Measurements from ENCODE around the gene ZNF507.

Gene ZNF507

GRCh38 chr19:32345261-32346207 lies at the start of gene ZNF507:
ZNF507 (plus strand) TSS chr19:32345610; CDS start chr19:32352831, 7,221 bp downstream.
- ATAC-seq (peak; percentile 89), DNase-seq (peak; percentile 84)
- H3K27me3 Mint-ChIP-seq = no peaks in the 10 kb centered on the region
- peaks cover 22% of the 10 kb centered on the region for H3K4me1 Mint-ChIP-seq
- H3K4me3 Mint-ChIP-seq = peak within 1 kb of the TSS; percentile 96 to 98
- no peaks in the 10 kb centered on the region for H3K9me3 Mint-ChIP-seq
- H3K27ac Mint-ChIP-seq = peak within 1 kb of the TSS; percentile 98 to 99

GRCh38 chr19:32296694-32297093 lies 48.7 kb upstream of the ZNF507 start:
- no peak for ATAC-seq
- Mint-ChIP-seq H3K9me3 (peaks cover 0 to 4% of the 10 kb centered on the region in 2 donors), H3K4me1 (no peaks in the 10 kb centered on the region), H3K4me3 (no peak overlapping the region), H3K27me3 (no peaks in the 10 kb centered on the region), H3K27ac (no peak overlapping the region)
- DNase-seq = no peak

GRCh38 chr19:32302778-32303177 lies 42.6 kb upstream of the ZNF507 start:
- H3K9me3 Mint-ChIP-seq = peaks cover 15 to 22% of the 10 kb centered on the region in 2 donors
- no peak for ATAC-seq
- H3K4me1 Mint-ChIP-seq = no peaks in the 10 kb centered on the region
- no peak overlapping the region for H3K27ac Mint-ChIP-seq
- no peak for DNase-seq
- H3K4me3 Mint-ChIP-seq = no peak overlapping the region
- H3K27me3 Mint-ChIP-seq = peaks cover 17% of the 10 kb centered on the region

- Mint-ChIP-seq H3K4me1 (no peaks in the 10 kb centered on the region), H3K4me3 (no peak overlapping the region), H3K27me3 (peaks cover 21% of the 10 kb centered on the region), H3K27ac (no peak overlapping the region), H3K9me3 (peaks cover 15 to 22% of the 10 kb centered on the region in 2 donors)
- DNase-seq (no peak), ATAC-seq (no peak)
Observed at GRCh38 chr19:32303193-32303592, 42.2 kb upstream of the ZNF507 start.

- Mint-ChIP-seq H3K4me1 (no peaks in the 10 kb centered on the region), H3K27me3 (peaks cover 51% of the 10 kb centered on the region), H3K4me3 (no peak overlapping the region), H3K27ac (no peak overlapping the region), H3K9me3 (peaks cover 11 to 22% of the 10 kb centered on the region in 2 donors)
- ATAC-seq = no peak
- DNase-seq = no peak
Observed at GRCh38 chr19:32307591-32307990, 37.8 kb upstream of the ZNF507 start.

- Mint-ChIP-seq H3K27ac (no peak overlapping the region), H3K4me1 (no peaks in the 10 kb centered on the region), H3K27me3 (peaks cover 44% of the 10 kb centered on the region), H3K4me3 (no peak overlapping the region), H3K9me3 (peaks cover 4 to 14% of the 10 kb centered on the region in 2 donors)
- DNase-seq (no peak), ATAC-seq (no peak)
Observed at GRCh38 chr19:32308431-32309077, 36.9 kb upstream of the ZNF507 start.

GRCh38 chr19:32309711-32310390 lies 35.6 kb upstream of the ZNF507 start:
- Mint-ChIP-seq H3K4me3 (no peak overlapping the region), H3K9me3 (peaks cover 0 to under 1% of the 10 kb centered on the region in 2 donors), H3K27ac (no peak overlapping the region), H3K4me1 (no peaks in the 10 kb centered on the region), H3K27me3 (peaks cover 40% of the 10 kb centered on the region)
- ATAC-seq = no peak
- DNase-seq = no peak

GRCh38 chr19:32311371-32311770 lies 34.0 kb upstream of the ZNF507 start:
- no peaks in the 10 kb centered on the region for H3K9me3 Mint-ChIP-seq
- no peak for ATAC-seq
- peaks cover 40% of the 10 kb centered on the region for H3K27me3 Mint-ChIP-seq
- H3K27ac Mint-ChIP-seq = no peak overlapping the region
- H3K4me3 Mint-ChIP-seq = no peak overlapping the region
- H3K4me1 Mint-ChIP-seq = no peaks in the 10 kb centered on the region
- DNase-seq = no peak

GRCh38 chr19:32313569-32314265 lies 31.7 kb upstream of the ZNF507 start:
- ATAC-seq (no peak), DNase-seq (no peak)
- H3K27ac Mint-ChIP-seq = no peak overlapping the region
- H3K4me1 Mint-ChIP-seq = no peaks in the 10 kb centered on the region
- H3K27me3 Mint-ChIP-seq = peaks cover 30% of the 10 kb centered on the region
- no peaks in the 10 kb centered on the region for H3K9me3 Mint-ChIP-seq
- no peak overlapping the region for H3K4me3 Mint-ChIP-seq

GRCh38 chr19:32316034-32316433 lies 29.4 kb upstream of the ZNF507 start:
- no peak overlapping the region for H3K4me3 Mint-ChIP-seq
- H3K27me3 Mint-ChIP-seq = peaks cover 29% of the 10 kb centered on the region
- H3K27ac Mint-ChIP-seq = no peak overlapping the region
- no peaks in the 10 kb centered on the region for H3K9me3 Mint-ChIP-seq
- ATAC-seq (no peak), DNase-seq (no peak)
- H3K4me1 Mint-ChIP-seq = no peaks in the 10 kb centered on the region

GRCh38 chr19:32317086-32317485 lies 28.3 kb upstream of the ZNF507 start:
- peaks cover 20% of the 10 kb centered on the region for H3K27me3 Mint-ChIP-seq
- no peaks in the 10 kb centered on the region for H3K9me3 Mint-ChIP-seq
- H3K4me3 Mint-ChIP-seq = no peak overlapping the region
- DNase-seq (no peak), ATAC-seq (no peak)
- no peaks in the 10 kb centered on the region for H3K4me1 Mint-ChIP-seq
- no peak overlapping the region for H3K27ac Mint-ChIP-seq

- no peak for DNase-seq
- no peak for ATAC-seq
Observed at GRCh38 chr19:32318884-32319520, 26.4 kb upstream of the ZNF507 start.

GRCh38 chr19:32322541-32322940 lies 22.9 kb upstream of the ZNF507 start:
- no peak overlapping the region for H3K4me3 Mint-ChIP-seq
- H3K4me1 Mint-ChIP-seq = no peaks in the 10 kb centered on the region
- no peak overlapping the region for H3K27ac Mint-ChIP-seq
- ATAC-seq = no peak
- no peaks in the 10 kb centered on the region for H3K9me3 Mint-ChIP-seq
- H3K27me3 Mint-ChIP-seq = peaks cover 34% of the 10 kb centered on the region
- no peak for DNase-seq

More at GRCh38 chr19:32318884-32319520, 26.4 kb upstream of the ZNF507 start:
- no peak overlapping the region for H3K4me3 Mint-ChIP-seq
- no peak overlapping the region for H3K27ac Mint-ChIP-seq
- no peaks in the 10 kb centered on the region for H3K4me1 Mint-ChIP-seq
- no peaks in the 10 kb centered on the region for H3K9me3 Mint-ChIP-seq
- H3K27me3 Mint-ChIP-seq = peaks cover 14% of the 10 kb centered on the region

GRCh38 chr19:32324631-32325285 lies 20.7 kb upstream of the ZNF507 start:
- Mint-ChIP-seq H3K27me3 (peaks cover 26% of the 10 kb centered on the region), H3K4me1 (no peaks in the 10 kb centered on the region), H3K9me3 (no peaks in the 10 kb centered on the region), H3K27ac (no peak overlapping the region), H3K4me3 (no peak overlapping the region)
- ATAC-seq (no peak), DNase-seq (no peak)

Measured in stimulated activated naive CD8-positive, alpha-beta T cell treated with anti-CD3 and anti-CD28 coated beads, Interleukin-15, amount 100 ng/mL, for 72 hours (primary cell).